Stimulated activated CD4-positive, alpha-beta T cell treated with anti-CD3 and anti-CD28 coated beads, TNF-alpha, amount 100 ng/mL, for 4 hours (primary cell): ENCODE data around the gene DGKD.

Experiments
- DNase-seq, 3 experiments: peaks; one replicate each; pipeline ENCODE4 v3.0.0-alpha.2; 2020; ENCODE audit warnings: low read depth in 3 of 3

Gene DGKD

GRCh38 chr2:233443511-233444183, 89.4 kb downstream of the DGKD start:
- DNase-seq: peak; percentile 58 to 80 (median 71)

GRCh38 chr2:233444501-233444900, 90.2 kb downstream of the DGKD start:
- no peak for DNase-seq

DNA sequence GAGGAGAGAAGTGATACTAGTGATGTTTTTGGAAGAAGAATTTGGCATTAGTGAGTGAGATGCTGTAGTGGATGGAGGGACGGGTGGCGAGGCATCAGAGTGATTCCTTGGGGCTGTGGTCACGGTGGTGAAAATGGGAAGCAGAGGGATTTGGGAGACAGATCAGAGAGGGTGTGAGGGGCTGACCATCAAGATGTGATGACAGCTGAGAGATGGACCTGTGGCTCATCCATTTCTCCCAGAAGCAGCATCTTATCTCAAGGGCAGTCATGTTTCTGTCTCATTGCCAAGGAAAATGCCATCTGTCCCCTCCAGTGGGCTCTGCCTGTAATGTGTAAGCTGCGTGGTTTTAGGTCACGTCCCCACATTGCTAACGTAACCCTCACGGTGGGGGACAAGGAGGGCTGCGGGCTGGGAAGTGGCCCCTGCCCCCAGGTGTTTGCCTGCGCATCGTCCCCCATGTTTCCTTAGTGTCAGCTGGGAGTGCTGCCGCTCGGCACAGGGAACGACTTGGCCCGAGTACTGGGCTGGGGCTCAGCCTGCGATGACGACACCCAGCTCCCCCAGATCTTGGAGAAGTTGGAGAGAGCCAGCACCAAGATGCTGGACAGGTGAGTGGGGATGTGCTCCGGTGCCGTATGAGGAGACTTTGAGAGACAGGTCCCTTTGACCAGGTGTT, 91.0 kb downstream of the DGKD start:
- DNase-seq: no peak

DNA sequence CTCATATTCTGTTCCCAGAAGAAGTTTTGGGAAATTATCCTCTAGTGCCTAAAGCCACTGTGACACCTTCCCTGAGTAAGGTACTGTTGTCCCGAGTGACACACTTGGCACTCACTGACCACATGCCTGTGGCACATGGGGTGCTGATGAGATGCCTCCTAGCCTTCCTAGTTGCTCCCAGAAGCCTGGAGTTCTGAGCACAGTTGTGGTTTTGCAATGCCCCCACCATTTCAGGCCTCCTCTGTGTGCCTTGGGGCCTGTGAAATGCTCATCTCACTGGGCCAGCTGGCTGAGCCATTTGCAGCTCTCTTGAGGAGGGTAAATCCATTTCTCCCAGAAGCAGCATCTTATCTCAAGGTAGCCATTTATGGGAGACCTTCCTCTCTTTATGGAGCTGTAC, 91.8 kb downstream of the DGKD start:
- DNase-seq: no peak

GRCh38 chr2:233446606-233447305, 92.5 kb downstream of the DGKD start:
- no peak for DNase-seq

DNA sequence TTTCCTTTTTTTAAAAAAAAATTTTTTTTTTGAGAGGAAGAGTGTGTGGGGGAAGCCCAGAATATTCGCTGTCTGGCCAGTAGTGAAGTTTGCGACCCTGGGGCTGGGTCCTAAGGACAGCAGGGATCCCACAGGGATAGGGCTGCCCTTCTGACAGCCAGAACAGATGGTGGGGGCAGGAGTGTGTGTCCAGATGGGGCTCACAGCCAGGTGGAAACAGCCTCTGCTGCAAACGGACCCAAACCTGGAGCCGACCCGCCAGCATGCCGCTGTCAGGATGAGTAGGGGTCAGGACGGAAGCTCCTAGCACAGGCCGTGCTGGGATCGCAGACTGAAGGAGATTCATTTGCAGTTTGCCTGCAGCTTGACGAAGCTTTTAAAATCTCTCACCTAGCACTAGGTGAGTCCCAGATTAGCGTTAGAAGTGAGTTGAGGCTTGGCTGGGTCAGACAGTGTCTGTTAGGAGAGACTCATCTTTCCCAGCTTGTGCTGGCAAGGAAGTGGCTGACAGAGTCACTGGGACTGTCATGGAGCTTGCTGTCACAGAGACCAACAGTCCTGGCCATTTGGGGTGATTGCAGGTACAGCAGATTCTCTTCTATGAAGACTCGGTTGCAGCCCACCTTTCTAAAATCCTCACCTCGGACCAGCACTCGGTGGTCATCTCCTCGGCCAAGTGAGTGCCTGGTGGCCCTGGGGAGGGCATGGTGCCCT, 93.4 kb downstream of the DGKD start:
- no peak for DNase-seq

GRCh38 chr2:233448220-233448559, 93.9 kb downstream of the DGKD start:
- DNase-seq: no peak

GRCh38 chr2:233448575-233448974, 94.3 kb downstream of the DGKD start:
- no peak for DNase-seq

DNA sequence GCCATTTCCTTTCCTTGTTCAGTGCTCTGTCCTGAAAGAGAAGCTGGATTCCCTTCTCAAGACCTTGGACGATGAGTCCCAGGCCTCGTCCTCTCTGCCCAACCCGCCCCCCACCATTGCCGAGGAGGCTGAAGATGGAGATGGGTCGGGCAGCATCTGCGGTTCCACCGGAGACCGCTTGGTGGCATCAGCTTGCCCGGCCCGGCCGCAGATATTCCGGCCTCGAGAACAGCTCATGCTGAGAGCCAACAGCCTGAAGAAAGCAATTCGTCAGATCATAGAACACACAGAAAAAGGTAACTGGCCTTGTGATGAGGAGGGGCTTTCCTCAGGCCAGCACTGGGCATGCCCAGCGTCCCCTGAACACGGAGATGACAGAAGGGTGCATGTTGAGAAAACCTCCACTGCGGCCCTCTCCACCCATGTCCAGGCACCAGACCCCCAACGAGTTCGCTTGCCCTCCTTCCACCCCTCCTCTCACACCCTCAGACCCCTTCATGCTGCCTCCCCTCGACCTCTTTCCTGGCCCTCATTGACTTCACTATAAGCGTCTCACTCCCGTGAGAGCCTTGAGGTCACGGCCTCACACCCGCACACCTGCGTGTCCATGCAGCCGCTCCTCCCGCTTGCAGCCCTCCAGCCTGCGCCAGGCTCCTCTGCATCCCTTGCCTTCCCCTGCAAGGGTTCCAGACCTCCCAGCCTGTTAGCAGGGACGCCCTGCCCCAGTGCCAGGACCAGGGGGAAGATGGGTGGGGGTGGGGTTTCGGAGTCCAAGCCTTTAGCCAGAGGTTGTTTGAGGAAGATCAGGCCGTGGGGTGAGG, 95.0 kb downstream of the DGKD start:
- no peak for DNase-seq

DNA sequence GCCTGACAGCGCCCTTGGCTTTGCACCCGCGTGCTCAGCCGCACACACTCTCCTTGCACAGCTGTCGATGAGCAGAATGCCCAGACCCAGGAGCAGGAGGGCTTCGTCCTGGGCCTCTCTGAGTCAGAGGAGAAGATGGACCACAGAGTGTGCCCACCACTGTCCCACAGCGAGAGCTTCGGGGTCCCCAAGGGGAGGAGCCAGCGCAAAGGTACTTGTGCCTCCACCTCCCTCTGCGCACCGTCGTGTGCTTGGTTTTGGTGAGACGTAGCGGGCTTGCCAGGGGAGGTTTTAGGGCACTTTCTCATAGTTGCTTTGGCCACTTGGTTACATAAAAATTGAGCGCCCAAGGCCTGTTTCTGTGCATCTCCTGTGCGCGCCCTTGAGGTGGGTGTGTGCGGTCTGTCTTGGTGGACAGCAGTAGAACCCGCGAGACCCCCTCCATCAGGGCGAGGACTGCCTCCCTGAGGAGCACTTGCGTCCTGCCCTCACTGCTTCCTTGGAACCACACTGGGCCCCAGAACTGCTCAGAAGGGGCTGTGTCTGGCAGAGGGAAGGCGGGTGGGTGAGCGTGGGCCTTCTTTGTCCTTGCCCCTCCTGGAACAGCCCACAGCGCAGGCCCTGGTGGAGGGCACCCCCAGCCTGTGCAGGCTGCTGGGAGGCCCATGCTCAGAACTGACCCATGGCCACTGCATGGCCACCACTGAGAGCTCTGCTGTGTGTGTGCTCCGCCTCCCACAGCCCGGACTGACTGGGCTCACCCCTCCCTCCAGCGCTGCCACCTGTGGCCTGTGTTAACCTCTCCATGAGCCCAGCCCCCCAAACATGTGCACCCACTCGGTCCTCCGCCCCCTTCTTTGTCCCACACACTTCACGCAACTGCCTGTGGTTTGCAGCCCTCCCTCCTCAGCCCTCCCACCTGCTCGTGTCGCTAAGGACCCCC, 95.9 kb downstream of the DGKD start:
- no peak for DNase-seq

DNA sequence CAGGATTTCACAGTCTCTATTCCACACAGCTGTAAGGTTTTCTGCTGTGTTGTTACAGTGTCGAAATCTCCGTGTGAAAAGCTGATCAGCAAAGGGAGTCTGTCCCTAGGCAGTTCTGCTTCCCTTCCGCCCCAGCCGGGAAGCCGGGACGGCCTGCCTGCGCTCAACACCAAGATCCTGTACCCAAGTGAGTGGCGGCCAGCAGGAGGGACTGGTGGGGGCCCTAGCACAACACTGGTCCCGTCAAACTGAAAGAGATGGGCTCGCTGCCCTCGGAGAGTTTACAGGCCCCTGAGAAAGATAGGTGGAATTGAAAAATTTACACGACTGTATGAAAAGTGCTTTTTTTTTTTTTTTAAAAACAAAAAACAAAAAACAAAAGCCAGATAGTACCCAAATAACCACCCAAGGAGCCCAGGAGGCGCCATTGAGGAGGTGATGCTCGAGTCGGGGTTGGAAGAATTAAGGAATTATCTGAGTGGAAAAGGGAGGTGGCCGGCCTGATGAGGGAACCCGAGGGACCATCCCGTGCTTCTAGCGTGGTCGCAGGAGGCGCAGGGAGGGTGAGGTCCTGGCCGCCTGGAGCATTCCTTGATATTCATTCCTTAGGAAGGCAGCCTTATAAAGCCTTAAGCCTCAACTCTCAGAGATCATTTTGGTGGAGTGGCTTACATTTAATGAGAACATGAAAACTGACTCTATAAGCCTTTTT, 96.7 kb downstream of the DGKD start:
- DNase-seq: no peak

DNA sequence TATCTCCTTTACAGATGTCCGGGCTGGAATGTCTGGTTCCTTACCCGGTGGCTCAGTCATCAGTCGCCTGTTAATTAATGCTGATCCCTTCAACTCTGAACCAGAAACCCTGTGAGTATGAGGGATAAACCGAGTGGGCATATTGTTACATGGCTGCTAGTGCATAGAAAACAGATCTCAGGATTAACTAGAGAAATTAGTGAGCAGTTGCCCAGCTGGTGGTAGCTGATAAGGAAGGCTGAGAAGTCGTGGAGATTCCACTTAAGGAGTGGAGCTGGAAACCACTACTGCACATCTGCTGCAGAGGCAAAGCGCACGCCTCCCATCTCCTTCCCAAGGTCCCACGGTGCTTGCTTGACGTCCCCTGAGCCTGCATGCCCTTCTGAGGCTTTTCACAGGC, 97.7 kb downstream of the DGKD start:
- DNase-seq: no peak

GRCh38 chr2:233453111-233453915, 99.0 kb downstream of the DGKD start:
- DNase-seq: no peak

GRCh38 chr2:233453916-233454315, 99.6 kb downstream of the DGKD start:
- DNase-seq: no peak

DNA sequence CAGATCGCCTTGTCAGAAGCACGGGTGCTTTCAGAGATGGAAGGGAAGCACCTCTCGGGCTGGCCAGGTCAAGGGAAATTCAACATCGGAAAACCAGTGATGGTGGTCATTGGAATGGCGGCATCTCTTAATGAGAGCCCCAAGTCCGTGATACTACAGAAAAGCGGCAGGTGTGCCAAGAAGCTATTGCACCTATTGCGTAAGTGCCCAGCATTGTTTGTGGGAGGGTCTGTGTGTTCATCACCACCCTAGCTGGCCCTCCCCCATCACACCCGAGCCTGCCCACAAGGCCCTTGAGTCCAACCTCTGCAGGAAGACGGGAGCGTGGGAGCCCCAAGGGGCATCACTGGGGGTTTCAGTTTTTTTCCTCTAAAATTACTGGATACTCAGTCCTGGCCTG, 100.7 kb downstream of the DGKD start:
- no peak for DNase-seq

- no peak for DNase-seq
Measured at GRCh38 chr2:233455491-233455890, 101.2 kb downstream of the DGKD start.

DNA sequence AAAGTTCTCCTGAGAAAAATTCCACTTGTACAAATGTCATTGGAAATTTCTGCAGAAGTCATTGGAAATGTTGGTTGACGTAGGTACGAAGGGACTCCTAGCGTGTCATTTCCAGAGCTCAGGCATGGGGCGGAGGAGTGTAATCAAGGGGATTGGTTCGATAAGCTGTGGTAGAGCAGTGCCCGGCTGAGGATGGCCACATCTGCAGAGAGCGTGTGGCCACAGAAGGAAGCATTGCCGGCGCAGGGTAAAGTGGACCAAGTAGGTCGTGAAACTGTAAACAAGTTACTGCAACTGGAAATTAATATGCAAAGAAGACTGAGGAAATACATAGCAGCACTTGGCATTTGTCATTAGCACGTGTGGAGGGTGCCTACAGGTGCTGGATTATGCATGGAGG, 101.8 kb downstream of the DGKD start:
- DNase-seq: no peak

- no peak for DNase-seq
Measured at GRCh38 chr2:233456934-233457333, 102.6 kb downstream of the DGKD start.

GRCh38 chr2:233457356-233457755, 103.1 kb downstream of the DGKD start:
- no peak for DNase-seq
